ENCODE data around the gene LRRC2. TPM values are rescaled to one million over a fixed set of nuclear protein-coding genes. Genes with fewer than 3 reads are reported as not detected.
"Not testable (repeated sequence)": the region's sequence is repeated elsewhere in the genome, so short reads cannot be mapped to it uniquely, and the experiment has no call there.

Gene LRRC2
- total RNA-seq, 1 experiment from 2014 or later, result 0.26 TPM

DNA sequence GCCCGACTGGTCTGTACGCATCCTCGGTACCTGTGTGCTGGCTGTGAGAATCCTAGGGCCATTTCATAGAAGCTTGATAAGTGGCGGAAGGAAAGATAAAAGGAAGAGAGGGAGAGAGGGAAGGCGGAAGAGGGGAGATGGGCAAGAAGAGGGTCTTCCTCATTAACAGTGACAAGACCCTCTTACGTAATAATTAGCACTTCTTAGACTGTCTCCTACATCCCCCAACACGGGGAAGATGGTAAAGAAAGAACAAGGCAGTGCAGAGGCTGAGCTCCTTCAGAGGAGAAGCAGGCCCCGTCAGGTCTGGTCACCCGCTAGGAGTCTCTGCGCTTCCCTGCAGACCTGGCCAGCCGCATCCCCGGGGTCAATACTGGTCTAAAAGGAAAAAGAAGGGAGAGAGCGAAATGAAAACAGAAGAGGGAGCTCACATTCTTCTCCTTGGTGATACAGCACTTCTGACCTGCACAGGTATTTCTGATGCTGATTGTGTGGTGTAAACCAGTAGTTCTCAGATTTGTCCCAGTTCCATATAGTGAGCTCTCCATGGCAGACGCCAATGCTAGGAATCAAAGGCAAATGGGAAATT is 27.3 kb upstream of the LRRC2 start:
- Histone ChIP-seq H3K27ac (ENCODE audit: low read length) (no peak overlapping the region), H3K9me2 (replicated peaks; ENCODE audit: low read length) (no peaks in the 10 kb centered on the region), H3K9ac (ENCODE audit: low read length) (no peak overlapping the region), H3K9me3 (ENCODE audit: low read length) (no peaks in the 10 kb centered on the region), H3F3A (ENCODE audit: low read length, unreplicated experiment) (no peaks in the 10 kb centered on the region), H3K36me3 (ENCODE audit: low read depth, low read length) (no peaks in the 10 kb centered on the region), H3K27me3 (ENCODE audit: low read length) (no peaks in the 10 kb centered on the region), H3K4me1 (ENCODE audit: insufficient read depth, low read length) (0 out of 2 replicates have a peak, but pooled peaks cover 8% of the 10 kb centered on the region), H3K4me3 (ENCODE audit: low read length) (no peak overlapping the region), H3K79me2 (ENCODE audit: low read length) (no peaks in the 10 kb centered on the region), H3K4me2 (ENCODE audit: low read length) (no peak overlapping the region), H4K20me1 (ENCODE audit: low read length) (no peaks in the 10 kb centered on the region), H2AFZ (ENCODE audit: low read length) (no peak overlapping the region)
- POLR2A ChIA-PET (ENCODE audit: unreplicated experiment), result no interaction called here
- intact Hi-C loops (cut with micrococcal nuclease), result no loop called here
- BruUV-seq (replicated peaks), result no TSS peak
- DNase-seq, result no peak
- no peak for TF ChIP-seq EZH2phosphoT487 (IDR thresholded peaks at IDR 0.05; ENCODE audit: borderline replicate concordance, low read length)
- TF ChIP-seq EZH2 (IDR thresholded peaks at IDR 0.05; ENCODE audit: low read length, unreplicated experiment), result no peak
- TF ChIP-seq, protein P1, sequence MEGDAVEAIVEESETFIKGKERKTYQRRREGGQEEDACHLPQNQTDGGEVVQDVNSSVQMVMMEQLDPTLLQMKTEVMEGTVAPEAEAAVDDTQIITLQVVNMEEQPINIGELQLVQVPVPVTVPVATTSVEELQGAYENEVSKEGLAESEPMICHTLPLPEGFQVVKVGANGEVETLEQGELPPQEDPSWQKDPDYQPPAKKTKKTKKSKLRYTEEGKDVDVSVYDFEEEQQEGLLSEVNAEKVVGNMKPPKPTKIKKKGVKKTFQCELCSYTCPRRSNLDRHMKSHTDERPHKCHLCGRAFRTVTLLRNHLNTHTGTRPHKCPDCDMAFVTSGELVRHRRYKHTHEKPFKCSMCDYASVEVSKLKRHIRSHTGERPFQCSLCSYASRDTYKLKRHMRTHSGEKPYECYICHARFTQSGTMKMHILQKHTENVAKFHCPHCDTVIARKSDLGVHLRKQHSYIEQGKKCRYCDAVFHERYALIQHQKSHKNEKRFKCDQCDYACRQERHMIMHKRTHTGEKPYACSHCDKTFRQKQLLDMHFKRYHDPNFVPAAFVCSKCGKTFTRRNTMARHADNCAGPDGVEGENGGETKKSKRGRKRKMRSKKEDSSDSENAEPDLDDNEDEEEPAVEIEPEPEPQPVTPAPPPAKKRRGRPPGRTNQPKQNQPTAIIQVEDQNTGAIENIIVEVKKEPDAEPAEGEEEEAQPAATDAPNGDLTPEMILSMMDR (conservative IDR thresholded peaks at IDR 0.05; ENCODE audit: low read depth, low read length), result no peak
- ATAC-seq, result peak; percentile 27; the same call in 1 of the 2 replicates
- CTCF ChIA-PET, result interaction anchor here (1.0 kb wide), 1 partner anchor 105 kb away, joined by 3 read pairs; no protein-coding TSS in a partner anchor

DNA sequence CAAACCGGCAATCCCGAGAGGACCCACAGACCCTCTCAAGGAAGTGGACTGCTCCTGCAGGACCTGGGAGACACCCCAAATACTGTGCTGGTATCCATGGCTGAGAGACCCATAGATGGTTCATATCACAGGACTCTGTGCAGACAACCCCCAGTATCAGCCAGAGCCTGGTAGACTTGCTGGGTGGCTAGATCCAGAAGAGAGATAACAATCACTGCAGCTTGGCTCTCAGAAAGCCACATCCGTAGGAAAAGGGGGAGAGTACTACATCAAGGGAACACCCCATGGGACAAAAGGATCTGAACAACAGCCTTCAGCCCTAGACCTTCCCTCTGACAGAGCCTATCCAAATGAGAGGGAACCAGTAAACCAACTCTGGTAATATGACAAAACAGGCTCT is 21.2 kb upstream of the LRRC2 start:
- H3K4me3 ChIP-seq (ENCODE audit: low read length); intact Hi-C loops (cut with micrococcal nuclease); ATAC-seq; H4K20me1 ChIP-seq (ENCODE audit: low read length); CTCF ChIA-PET; H3K9me3 ChIP-seq (ENCODE audit: low read length); H3K4me2 ChIP-seq (ENCODE audit: low read length); H3K79me2 ChIP-seq (ENCODE audit: low read length); H3K27ac ChIP-seq (ENCODE audit: low read length); H3K9ac ChIP-seq (ENCODE audit: low read length); H3K36me3 ChIP-seq (ENCODE audit: low read depth, low read length); BruUV-seq (replicated peaks); DNase-seq; H2AFZ ChIP-seq (ENCODE audit: low read length); H3F3A ChIP-seq (ENCODE audit: low read length, unreplicated experiment); H3K4me1 ChIP-seq (ENCODE audit: insufficient read depth, low read length); H3K9me2 ChIP-seq (replicated peaks; ENCODE audit: low read length); H3K27me3 ChIP-seq (ENCODE audit: low read length): not testable (repeated sequence)
- POLR2A ChIA-PET (ENCODE audit: unreplicated experiment), result interaction anchor here (0.6 to 0.7 kb wide), 2 partner anchors 13 to 17 kb away, joined by 3 to 4 read pairs; no protein-coding TSS in a partner anchor

DNA sequence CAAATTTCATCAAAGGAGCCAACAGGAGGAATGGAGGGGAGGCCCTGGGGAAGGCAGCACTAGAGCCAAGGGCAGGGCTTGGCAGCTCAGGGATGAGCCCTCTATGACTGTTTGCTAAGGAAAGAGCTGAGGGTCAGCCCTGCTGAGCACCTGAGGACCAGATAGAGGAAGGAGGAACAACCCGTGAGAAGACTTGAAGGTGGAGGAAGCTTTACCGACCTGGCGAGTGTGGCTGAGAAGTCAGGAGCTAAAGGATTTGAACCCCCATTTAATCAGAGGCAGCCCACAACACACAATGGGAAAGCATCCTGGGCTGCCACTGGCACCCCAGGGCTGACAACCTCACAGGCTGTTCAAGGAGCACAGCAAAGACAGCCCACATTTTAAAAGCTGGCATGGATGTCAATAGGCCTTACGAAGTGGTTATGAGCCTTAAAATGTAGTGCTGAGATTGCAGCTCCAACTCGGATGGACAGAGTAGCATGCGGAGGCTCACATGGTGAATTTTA is 20.7 kb upstream of the LRRC2 start:
- H3K79me2 ChIP-seq (ENCODE audit: low read length), result no peaks in the 10 kb centered on the region
- no TSS peak for BruUV-seq (replicated peaks)
- no peaks in the 10 kb centered on the region for H3K9me2 ChIP-seq (replicated peaks; ENCODE audit: low read length)
- no peak overlapping the region for H3K4me2 ChIP-seq (ENCODE audit: low read length)
- H2AFZ ChIP-seq (ENCODE audit: low read length), result no peak overlapping the region
- no peaks in the 10 kb centered on the region for H3K27me3 ChIP-seq (ENCODE audit: low read length)
- no peaks in the 10 kb centered on the region for H4K20me1 ChIP-seq (ENCODE audit: low read length)
- ChIA-PET CTCF (no interaction called here), POLR2A (ENCODE audit: unreplicated experiment) (interaction anchor here (0.6 kb wide), 1 partner anchor 12 kb away, joined by 3 read pairs; no protein-coding TSS in a partner anchor)
- H3K36me3 ChIP-seq (ENCODE audit: low read depth, low read length), result no peaks in the 10 kb centered on the region
- ATAC-seq, result no peak
- no peak for DNase-seq
- intact Hi-C loops (cut with micrococcal nuclease), result no loop called here
- H3K9me3 ChIP-seq (ENCODE audit: low read length), result no peaks in the 10 kb centered on the region
- no peak overlapping the region for H3K27ac ChIP-seq (ENCODE audit: low read length)
- no peak overlapping the region for H3K4me3 ChIP-seq (ENCODE audit: low read length)
- H3K9ac ChIP-seq (ENCODE audit: low read length), result no peak overlapping the region
- TF ChIP-seq EZH2 (IDR thresholded peaks at IDR 0.05; ENCODE audit: low read length, unreplicated experiment), result no peak
- TF ChIP-seq EZH2phosphoT487 (IDR thresholded peaks at IDR 0.05; ENCODE audit: borderline replicate concordance, low read length), result no peak
- TF ChIP-seq, protein P1 (conservative IDR thresholded peaks at IDR 0.05; ENCODE audit: low read depth, low read length), result no peak
- no peaks in the 10 kb centered on the region for H3F3A ChIP-seq (ENCODE audit: low read length, unreplicated experiment)
- no peaks in the 10 kb centered on the region for H3K4me1 ChIP-seq (ENCODE audit: insufficient read depth, low read length)

All from PC-3 (cell line).